Hindlimb muscle (tissue), 1 donor: Measurements from ENCODE around the gene TRMT1. TPM values are rescaled to one million over a fixed set of nuclear protein-coding genes. Genes with fewer than 3 reads are reported as not detected.
"Not testable (repeated sequence)": the region's sequence is repeated elsewhere in the genome, so short reads cannot be mapped to it uniquely, and the experiment has no call there.

ENCODE experiments used
- DNase-seq: peaks from one replicate; pipeline ENCODE4 v3.0.0-alpha.2; 2013
- polyA plus RNA-seq: library from polyadenylated mRNA; unstranded; fragments of 120-200 nt; gene quantifications from one replicate; pipeline ENCODE4 v1.2.1, GENCODE V29; 2013; ENCODE audit not compliant: insufficient read length

The TRMT1 gene
- polyA plus RNA-seq: 25.6 TPM

- peak; percentile 92 for DNase-seq
These were observed at the start of gene TRMT1 for GRCh38 chr19:13116282-13117175. TSS of gene TRMT1 (minus strand) at chr19:13116740. CDS start at chr19:13116399, 341 bp downstream.

GRCh38 chr19:13166151-13166550, 49.6 kb upstream of the TRMT1 start:
- DNase-seq: not testable (repeated sequence)

- DNase-seq: no peak
These were observed 48.8 kb upstream of the TRMT1 start for GRCh38 chr19:13165162-13165997.

GRCh38 chr19:13164343-13165161, 48.0 kb upstream of the TRMT1 start:
- peak; percentile 74 for DNase-seq

GRCh38 chr19:13163609-13164342, 47.2 kb upstream of the TRMT1 start:
- peak; percentile 77 for DNase-seq

- peak; percentile 95 for DNase-seq
These were observed 46.4 kb upstream of the TRMT1 start for GRCh38 chr19:13162724-13163608.

GRCh38 chr19:13160557-13160956, 44.0 kb upstream of the TRMT1 start:
- no peak for DNase-seq

- no peak for DNase-seq
These were observed 43.2 kb upstream of the TRMT1 start for GRCh38 chr19:13159713-13160112.

- peak; percentile 65 for DNase-seq
These were observed 39.2 kb upstream of the TRMT1 start for GRCh38 chr19:13155472-13156359.

- peak; percentile 58 for DNase-seq
These were observed 38.5 kb upstream of the TRMT1 start for GRCh38 chr19:13154911-13155471.

- peak; percentile 85 for DNase-seq
These were observed 37.8 kb upstream of the TRMT1 start for GRCh38 chr19:13154241-13154778.

- peak; percentile 77 for DNase-seq
These were observed 37.2 kb upstream of the TRMT1 start for GRCh38 chr19:13153569-13154240.

- peak; percentile 96 for DNase-seq
These were observed 36.5 kb upstream of the TRMT1 start for GRCh38 chr19:13152974-13153568.

GRCh38 chr19:13152356-13152973, 35.9 kb upstream of the TRMT1 start:
- no peak for DNase-seq

- DNase-seq: peak; percentile 98
These were observed 35.2 kb upstream of the TRMT1 start for GRCh38 chr19:13151605-13152355.

- peak; percentile 32 for DNase-seq
These were observed 34.5 kb upstream of the TRMT1 start for GRCh38 chr19:13150931-13151604.
